22Rv1 (cell line): ENCODE measurements around the gene ABCA5.

ENCODE experiments used
- ZFX ChIP-seq: fragments of 450-650 bp; IDR thresholded peaks from 2 replicates; pipeline ENCODE4 v1.6.1; 2017; ENCODE audit warnings: antibody characterized with exemption, borderline replicate concordance
- TF ChIP-seq, protein P1 (sequence below): fragments of 450-650 bp; IDR thresholded peaks from 2 replicates; pipeline ENCODE4 v1.5.1; 2017; ENCODE audit warnings: mild to moderate bottlenecking

DNA sequence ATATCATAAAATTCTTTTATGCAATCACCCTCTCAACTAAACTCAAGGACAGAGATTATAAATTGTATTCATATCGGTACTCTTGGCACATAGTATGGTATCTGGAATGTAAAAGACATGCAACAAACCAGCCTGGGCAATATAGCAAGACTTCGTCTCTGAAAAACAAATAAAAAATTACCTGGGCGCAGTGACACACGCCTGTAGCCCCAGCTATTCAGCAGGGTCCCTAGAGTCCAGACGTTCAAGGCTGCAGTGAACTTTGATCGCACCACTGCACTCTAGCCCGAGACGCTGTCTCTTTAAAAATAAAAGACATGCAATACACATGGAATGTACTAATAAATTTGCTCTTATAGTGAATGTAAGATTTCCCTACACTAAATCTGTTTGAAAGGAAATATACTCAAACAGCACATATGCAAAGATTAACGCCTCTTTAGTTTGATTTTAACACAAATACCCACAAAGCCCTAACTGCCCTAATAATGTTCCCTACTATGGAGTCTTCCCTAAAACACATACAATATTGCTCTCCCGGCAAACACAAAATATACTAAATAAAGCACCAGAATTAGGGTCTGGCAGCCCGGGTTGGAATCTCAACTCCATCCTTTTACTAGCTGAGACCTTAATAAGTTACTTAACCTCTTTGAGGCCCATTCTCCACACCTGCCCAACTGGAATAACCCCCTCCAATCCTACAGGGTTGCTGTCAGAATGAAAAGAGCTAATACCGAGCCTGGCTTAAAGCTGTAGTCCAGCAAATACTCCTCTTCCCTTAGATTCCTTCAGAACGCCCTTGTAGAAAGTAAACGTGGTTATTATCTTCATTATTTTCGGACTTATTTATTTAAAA lies 1.2 kb downstream of the ABCA5 start:
- TF ChIP-seq, protein P1, sequence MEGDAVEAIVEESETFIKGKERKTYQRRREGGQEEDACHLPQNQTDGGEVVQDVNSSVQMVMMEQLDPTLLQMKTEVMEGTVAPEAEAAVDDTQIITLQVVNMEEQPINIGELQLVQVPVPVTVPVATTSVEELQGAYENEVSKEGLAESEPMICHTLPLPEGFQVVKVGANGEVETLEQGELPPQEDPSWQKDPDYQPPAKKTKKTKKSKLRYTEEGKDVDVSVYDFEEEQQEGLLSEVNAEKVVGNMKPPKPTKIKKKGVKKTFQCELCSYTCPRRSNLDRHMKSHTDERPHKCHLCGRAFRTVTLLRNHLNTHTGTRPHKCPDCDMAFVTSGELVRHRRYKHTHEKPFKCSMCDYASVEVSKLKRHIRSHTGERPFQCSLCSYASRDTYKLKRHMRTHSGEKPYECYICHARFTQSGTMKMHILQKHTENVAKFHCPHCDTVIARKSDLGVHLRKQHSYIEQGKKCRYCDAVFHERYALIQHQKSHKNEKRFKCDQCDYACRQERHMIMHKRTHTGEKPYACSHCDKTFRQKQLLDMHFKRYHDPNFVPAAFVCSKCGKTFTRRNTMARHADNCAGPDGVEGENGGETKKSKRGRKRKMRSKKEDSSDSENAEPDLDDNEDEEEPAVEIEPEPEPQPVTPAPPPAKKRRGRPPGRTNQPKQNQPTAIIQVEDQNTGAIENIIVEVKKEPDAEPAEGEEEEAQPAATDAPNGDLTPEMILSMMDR: no peak
- no peak for TF ChIP-seq ZFX
